MM.1S (cell line): ENCODE measurements around the gene ATP2B1.

Experiments
- DNase-seq: peaks from one replicate; pipeline ENCODE4 v3.0.0-alpha.2; 2015
- H2AFZ ChIP-seq: fragments of 300-600 bp; sonication (generic); 2 replicates; pipeline ENCODE4 v1.6.0; 2016; ENCODE audit warnings: antibody characterized with exemption, low read length
- H3F3A ChIP-seq: fragments of 300-600 bp; sonication (generic); 2 replicates; pipeline ENCODE4 v1.6.1; 2016; ENCODE audit warnings: mild to moderate bottlenecking, antibody characterized with exemption, low read length, moderate library complexity, mixed read lengths; ENCODE audit not compliant: insufficient read depth
- H3K27ac ChIP-seq: fragments of 300-600 bp; sonication (generic); 2 replicates; pipeline ENCODE4 v1.5.1; 2016; ENCODE audit warnings: mild to moderate bottlenecking, low read length
- H3K27me3 ChIP-seq: fragments of 300-600 bp; sonication (generic); replicated peaks from 2 replicates; pipeline ENCODE4 v1.6.0; 2016; ENCODE audit warnings: low read length; ENCODE audit not compliant: insufficient read depth
- H3K36me3 ChIP-seq: fragments of 300-600 bp; sonication (generic); replicated peaks from 2 replicates; pipeline ENCODE4 v1.6.1; 2016; ENCODE audit warnings: mild to moderate bottlenecking, low read length, mixed read lengths; ENCODE audit not compliant: insufficient read depth
- H3K4me1 ChIP-seq: fragments of 300-600 bp; sonication (generic); 2 replicates; pipeline ENCODE4 v1.6.1; 2016; ENCODE audit warnings: low read length, mixed read lengths
- H3K4me2 ChIP-seq: fragments of 300-600 bp; sonication (generic); 2 replicates; pipeline ENCODE4 v1.6.0; 2016; ENCODE audit warnings: low read depth, low read length
- H3K4me3 ChIP-seq: fragments of 300-600 bp; sonication (generic); 2 replicates; pipeline ENCODE4 v1.5.1; 2016; ENCODE audit warnings: low read length, mixed read lengths
- H3K79me2 ChIP-seq: fragments of 300-600 bp; sonication (generic); 2 replicates; pipeline ENCODE4 v1.6.1; 2016; ENCODE audit warnings: mixed run types, low read length, mixed read lengths
- H3K9ac ChIP-seq: fragments of 300-600 bp; sonication (generic); 2 replicates; pipeline ENCODE4 v1.6.1; 2016; ENCODE audit warnings: low read length, mixed read lengths
- H3K9me2 ChIP-seq: fragments of 300-600 bp; sonication (generic); replicated peaks from 2 replicates; pipeline ENCODE4 v1.6.1; 2016; ENCODE audit warnings: mild to moderate bottlenecking, low read length, mixed read lengths; ENCODE audit not compliant: insufficient read depth
- H3K9me3 ChIP-seq: fragments of 300-600 bp; sonication (generic); replicated peaks from 2 replicates; pipeline ENCODE4 v1.6.1; 2016; ENCODE audit warnings: mild to moderate bottlenecking, low read length, mixed read lengths; ENCODE audit not compliant: insufficient read depth
- H4K20me1 ChIP-seq: fragments of 300-600 bp; sonication (generic); 2 replicates; pipeline ENCODE4 v1.6.1; 2016; ENCODE audit warnings: mild to moderate bottlenecking, low read length, moderate library complexity, mixed read lengths; ENCODE audit not compliant: insufficient read depth
- CTCF ChIP-seq: fragments of 300-600 bp; sonication (generic); IDR thresholded peaks from 2 replicates; pipeline ENCODE4 v1.5.1; 2016; ENCODE audit warnings: antibody characterized with exemption, low read length, mixed read lengths
- EZH2 ChIP-seq: fragments of 300-600 bp; sonication (generic); optimal IDR thresholded peaks from 2 replicates; pipeline ENCODE3; 2017; ENCODE audit warnings: low read depth, mild to moderate bottlenecking, antibody characterized with exemption, low read length, mixed read lengths
- EZH2phosphoT487 ChIP-seq: fragments of 300-600 bp; sonication (generic); IDR thresholded peaks from 2 replicates; pipeline ENCODE4 v1.6.1; 2018; ENCODE audit warnings: antibody characterized with exemption, low read length

The ATP2B1 gene

DNA sequence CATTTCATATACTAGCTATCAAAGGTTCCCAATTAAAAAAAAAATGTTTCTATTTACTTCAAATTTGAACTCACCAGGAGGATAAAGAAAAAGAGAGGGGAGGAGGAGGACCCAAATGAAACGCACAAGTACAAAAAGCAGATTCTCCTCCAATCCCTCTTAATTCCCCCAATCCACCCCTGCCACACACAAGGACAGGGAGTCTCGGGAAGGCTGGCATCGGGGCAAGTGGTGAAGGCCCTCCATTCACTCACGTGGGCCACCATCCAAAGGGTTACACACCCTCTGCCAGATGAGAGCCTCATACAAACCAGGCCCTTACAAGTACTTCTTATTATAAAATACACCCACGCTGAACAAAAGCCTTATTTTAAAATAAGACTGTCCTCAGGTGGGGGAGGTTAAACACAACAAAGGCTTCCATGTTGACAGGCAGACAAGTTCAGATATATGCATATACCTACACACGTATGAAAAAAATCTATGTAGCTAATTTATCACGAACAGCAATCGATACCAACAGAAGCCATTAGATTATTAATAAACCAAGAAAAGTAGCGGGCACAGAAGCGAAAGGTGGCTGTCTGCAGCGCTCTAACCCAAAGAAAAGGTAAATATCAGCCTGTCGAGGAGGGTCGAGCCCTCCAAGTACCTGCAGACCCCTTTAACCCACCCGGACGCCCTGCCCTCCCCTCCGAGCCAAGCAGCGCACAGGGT, 1.5 kb downstream of the ATP2B1 start:
- Histone ChIP-seq H3K36me3 (no peaks in the 10 kb centered on the region), H3F3A (0 out of 2 replicates have a peak, but pooled peaks cover 3% of the 10 kb centered on the region), H3K4me2 (peak overlapping the region; percentile 85), H2AFZ (no peak overlapping the region), H3K4me3 (peak overlapping the region; percentile 79), H3K79me2 (peaks cover 61% of the 10 kb centered on the region), H3K9ac (peak overlapping the region; percentile 76; the same call in 1 of the 2 replicates), H3K4me1 (peaks cover 9% of the 10 kb centered on the region; the same call in 1 of the 2 replicates), H3K9me3 (no peaks in the 10 kb centered on the region), H3K9me2 (no peaks in the 10 kb centered on the region), H3K27me3 (0 out of 2 replicates have a peak, but pooled peaks cover 4% of the 10 kb centered on the region), H3K27ac (no peak overlapping the region), H4K20me1 (0 out of 2 replicates have a peak, but pooled peaks cover 4% of the 10 kb centered on the region)
- no peak for DNase-seq
- TF ChIP-seq CTCF (no peak), EZH2 (no peak), EZH2phosphoT487 (no peak)

DNA sequence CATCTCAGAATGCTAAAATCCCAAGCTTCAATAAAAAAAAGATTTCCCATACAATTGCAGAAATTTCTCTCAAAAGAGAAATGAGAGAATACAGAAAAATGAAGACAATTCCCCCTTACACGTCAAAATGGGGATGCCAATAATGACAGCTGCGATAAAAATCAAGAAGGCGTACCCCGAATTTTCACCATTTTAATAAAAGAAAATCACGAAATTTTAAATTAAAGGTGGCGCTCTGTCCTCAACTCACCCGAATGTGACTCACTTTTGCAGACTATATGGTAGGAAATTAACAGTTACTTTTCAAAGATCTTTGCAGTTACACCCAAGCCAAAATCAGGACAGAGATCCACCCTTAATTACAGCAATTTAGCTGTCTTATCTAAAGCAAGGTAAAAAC, 2.1 kb downstream of the ATP2B1 start:
- H3K36me3 ChIP-seq, result no peaks in the 10 kb centered on the region

GRCh38 chr12:89704457-89704856, 4.2 kb downstream of the ATP2B1 start:
- 0 out of 2 replicates have a peak, but pooled peaks cover 4% of the 10 kb centered on the region for H4K20me1 ChIP-seq
- H3K27ac ChIP-seq, result no peak overlapping the region
- H3K9ac ChIP-seq, result no peak overlapping the region
- TF ChIP-seq CTCF (no peak), EZH2phosphoT487 (no peak), EZH2 (no peak)
- H3K4me3 ChIP-seq, result no peak overlapping the region
- H3K4me1 ChIP-seq, result peaks cover 9% of the 10 kb centered on the region; the same call in 1 of the 2 replicates
- no peaks in the 10 kb centered on the region for H3K9me2 ChIP-seq
- no peaks in the 10 kb centered on the region for H3K27me3 ChIP-seq
- H3K4me2 ChIP-seq, result no peak overlapping the region
- no peaks in the 10 kb centered on the region for H3K36me3 ChIP-seq
- H3K9me3 ChIP-seq, result no peaks in the 10 kb centered on the region
- no peak for DNase-seq
- H3F3A ChIP-seq, result 0 out of 2 replicates have a peak, but pooled peaks cover 3% of the 10 kb centered on the region
- H2AFZ ChIP-seq, result no peak overlapping the region
- H3K79me2 ChIP-seq, result peaks cover 87% of the 10 kb centered on the region

More for the DNA sequence above, 2.1 kb downstream of the ATP2B1 start:
- no peaks in the 10 kb centered on the region for H3K9me3 ChIP-seq
- no peak overlapping the region for H3K27ac ChIP-seq
- DNase-seq, result no peak
- no peak overlapping the region for H3K4me3 ChIP-seq
- no peak overlapping the region for H2AFZ ChIP-seq
- no peaks in the 10 kb centered on the region for H3K9me2 ChIP-seq
- peaks cover 9% of the 10 kb centered on the region; the same call in 1 of the 2 replicates for H3K4me1 ChIP-seq
- TF ChIP-seq EZH2 (no peak), EZH2phosphoT487 (no peak), CTCF (no peak)
- H3F3A ChIP-seq, result 0 out of 2 replicates have a peak, but pooled peaks cover 3% of the 10 kb centered on the region
- 0 out of 2 replicates have a peak, but pooled peaks cover 4% of the 10 kb centered on the region for H4K20me1 ChIP-seq
- peaks cover 67% of the 10 kb centered on the region for H3K79me2 ChIP-seq
- H3K9ac ChIP-seq, result no peak overlapping the region
- H3K4me2 ChIP-seq, result peak overlapping the region; percentile 85; the same call in 1 of the 2 replicates
- H3K27me3 ChIP-seq, result 0 out of 2 replicates have a peak, but pooled peaks cover 4% of the 10 kb centered on the region
